ENCODE data around the gene VPS33B.
A peak's percentile ranks its signal among the peaks of the same experiment; 100 is the strongest.
"Not testable (repeated sequence)": the region's sequence is repeated elsewhere in the genome, so short reads cannot be mapped to it uniquely, and the experiment has no call there.

VPS33B gene

GRCh38 chr15:91022075-91022831, at the start of gene VPS33B:
Gene VPS33B, minus strand, starts transcription at chr15:91022594. Its CDS starts 345 bp downstream, at chr15:91022249.
- DNase-seq (ENCODE audit: low spot score), result peak; percentile 83

DNA sequence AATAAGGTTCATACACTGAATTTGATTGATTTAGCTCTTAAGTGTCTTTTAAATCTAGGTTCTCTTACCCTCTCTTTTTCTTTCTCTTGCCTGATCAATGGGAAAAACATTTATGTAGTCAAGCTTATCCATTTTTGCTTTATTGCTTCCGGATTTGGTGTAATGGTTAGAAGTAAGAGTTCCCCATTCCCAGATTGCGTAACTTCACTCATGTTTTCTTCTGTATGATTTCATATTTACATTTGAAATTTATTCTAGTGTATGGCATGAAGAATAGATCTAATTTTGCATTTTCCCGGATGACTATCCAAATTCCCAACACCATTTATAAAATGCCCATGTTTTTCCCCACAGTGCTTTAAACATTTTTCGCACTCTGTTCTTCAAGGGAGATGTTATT, 49.8 kb upstream of the VPS33B start:
- DNase-seq (ENCODE audit: low spot score), result no peak

- no peak for DNase-seq (ENCODE audit: low spot score)
Observed at GRCh38 chr15:91070872-91071271, 48.5 kb upstream of the VPS33B start.

GRCh38 chr15:91068966-91069365, 46.6 kb upstream of the VPS33B start:
- DNase-seq (ENCODE audit: low spot score), result no peak

DNA sequence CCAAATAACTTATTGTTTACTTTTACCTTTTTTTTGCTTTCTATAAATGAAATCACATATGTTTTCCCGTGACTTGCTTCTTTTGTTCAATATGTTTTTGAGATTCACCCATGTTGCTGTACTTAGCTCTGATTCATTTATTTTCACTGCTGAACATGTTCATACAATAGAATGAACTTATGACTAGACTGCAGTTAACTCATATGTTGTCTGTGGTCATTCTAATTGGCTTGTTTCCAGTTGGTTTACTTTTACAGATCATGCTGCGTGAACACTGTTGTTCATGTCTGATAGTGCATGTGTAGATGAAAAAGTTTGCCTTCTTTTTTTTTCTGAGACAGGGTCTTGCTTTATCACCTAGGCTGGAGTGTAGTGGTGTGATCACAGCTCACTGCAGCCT, 46.0 kb upstream of the VPS33B start:
- DNase-seq (ENCODE audit: low spot score), result no peak

- DNase-seq (ENCODE audit: low spot score), result no peak
Observed at GRCh38 chr15:91067036-91067435, 44.6 kb upstream of the VPS33B start.

DNA sequence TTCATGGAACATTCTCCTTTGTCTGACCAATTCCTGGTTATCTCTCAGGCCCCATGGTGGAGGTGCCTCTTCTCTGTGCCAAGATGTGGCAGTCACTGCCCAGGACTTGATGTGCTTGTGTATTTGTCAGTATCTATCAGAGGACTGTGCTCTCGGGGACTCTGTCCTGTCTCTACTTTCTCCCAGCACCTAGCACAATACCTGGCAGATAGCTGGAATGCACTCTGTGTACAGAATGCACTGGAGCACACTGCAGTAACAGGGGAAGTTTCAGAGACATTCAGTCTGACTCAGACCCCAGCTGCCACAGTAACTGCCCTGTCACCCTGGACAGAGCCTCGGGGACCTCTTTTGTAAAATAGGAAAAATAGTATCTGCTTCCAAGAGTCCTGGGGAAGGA, 43.1 kb upstream of the VPS33B start:
- DNase-seq (ENCODE audit: low spot score), result no peak

DNA sequence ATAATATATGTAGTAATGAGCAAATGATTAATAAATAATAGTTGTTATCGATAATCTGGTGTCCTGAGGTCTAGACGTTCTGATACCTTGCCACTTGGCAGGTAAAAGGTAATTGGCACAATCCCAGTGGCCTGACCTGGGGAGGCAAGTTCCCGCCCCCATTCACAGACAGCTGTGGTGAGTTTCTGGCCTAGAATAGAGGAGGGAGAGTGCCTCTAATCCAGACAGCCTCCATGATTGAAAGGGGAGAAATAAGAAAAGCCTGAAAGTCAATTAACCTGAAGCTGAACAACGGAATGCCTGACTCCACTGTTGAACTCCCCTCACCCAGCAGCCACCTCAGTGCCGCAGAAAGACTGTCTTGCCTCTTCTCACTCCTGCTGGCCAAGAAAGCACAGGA, 39.6 kb upstream of the VPS33B start:
- DNase-seq (ENCODE audit: low spot score), result no peak

GRCh38 chr15:91061230-91061629, 38.8 kb upstream of the VPS33B start:
- DNase-seq (ENCODE audit: low spot score), result no peak

GRCh38 chr15:91055548-91056331, 33.3 kb upstream of the VPS33B start:
- peak; percentile 87 for DNase-seq (ENCODE audit: low spot score)

DNA sequence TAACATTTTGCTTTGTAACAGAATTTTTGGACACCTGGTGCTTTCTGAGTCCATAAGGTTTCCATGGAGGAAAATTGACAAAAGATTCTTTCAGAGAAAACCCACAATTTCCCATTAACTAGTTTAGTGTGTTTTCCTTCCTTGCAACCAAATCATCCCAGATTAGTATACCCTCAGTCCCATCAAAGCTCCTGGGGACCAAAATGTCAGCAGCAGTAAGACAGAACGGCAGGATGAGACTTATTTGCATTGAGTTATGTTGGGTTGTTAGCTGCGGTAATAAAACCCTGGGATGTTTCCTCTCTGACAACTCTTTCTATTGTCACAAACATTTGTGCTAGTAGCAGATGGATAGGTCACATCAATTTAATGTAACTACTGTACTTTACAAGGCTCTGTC, 32.4 kb upstream of the VPS33B start:
- no peak for DNase-seq (ENCODE audit: low spot score)

DNA sequence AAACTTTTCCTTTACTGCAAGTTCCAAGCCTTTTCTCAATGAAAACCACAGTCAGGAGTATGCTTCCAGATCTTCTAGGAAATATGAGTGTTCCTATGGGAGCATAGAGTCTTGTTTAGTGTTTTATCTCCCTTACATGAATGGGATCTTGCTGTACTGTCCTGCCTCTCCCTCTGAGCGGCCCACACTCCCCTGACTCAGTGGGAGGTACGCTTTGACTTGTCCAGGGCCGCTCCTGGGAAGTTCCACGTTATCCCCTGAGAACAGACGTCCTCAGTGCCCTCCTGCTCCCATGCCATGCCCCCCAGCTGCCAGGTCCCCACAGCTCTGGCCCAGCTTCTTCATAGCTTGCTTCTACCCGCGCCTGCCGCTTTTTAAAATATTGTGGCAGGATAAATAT, 28.9 kb upstream of the VPS33B start:
- DNase-seq (ENCODE audit: low spot score), result no peak

- no peak for DNase-seq (ENCODE audit: low spot score)
Observed at GRCh38 chr15:91050128-91050455, 27.7 kb upstream of the VPS33B start.

DNA sequence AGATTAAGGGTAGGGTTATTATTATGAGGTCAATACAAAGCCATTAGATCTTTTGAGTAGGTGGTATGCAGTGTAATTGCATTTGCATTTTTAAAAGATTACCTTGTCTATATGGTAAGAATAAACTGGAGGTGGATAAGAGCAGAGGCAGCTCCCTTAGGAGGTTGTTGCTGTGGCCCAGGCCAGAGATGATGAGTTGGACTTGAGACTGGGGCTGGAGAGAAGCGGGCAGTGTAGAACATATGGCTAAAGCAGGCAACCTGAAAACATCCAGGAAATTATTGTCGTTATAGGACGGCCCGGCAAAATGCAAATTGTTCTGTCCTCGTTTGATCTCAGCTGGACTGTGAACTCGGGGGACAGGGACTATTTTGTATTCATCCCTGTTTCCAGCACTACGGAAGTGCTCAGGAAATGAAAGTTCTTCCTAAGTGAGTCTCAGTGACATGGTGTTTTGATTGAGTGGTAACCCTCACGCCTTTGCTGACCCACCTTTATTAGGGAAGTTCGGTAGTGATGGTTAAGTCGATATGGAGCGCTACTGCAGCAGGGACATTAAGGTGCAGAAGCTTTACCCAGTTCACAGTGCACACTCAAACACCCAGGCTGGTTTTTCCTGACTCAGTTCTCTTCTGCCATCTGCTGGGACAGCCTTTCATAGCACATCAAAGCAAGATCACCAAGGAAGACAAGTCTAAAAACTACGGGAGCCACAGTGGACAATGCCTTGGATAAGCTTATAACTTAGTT, 27.2 kb upstream of the VPS33B start:
- DNase-seq (ENCODE audit: low spot score), result peak; percentile 69

DNA sequence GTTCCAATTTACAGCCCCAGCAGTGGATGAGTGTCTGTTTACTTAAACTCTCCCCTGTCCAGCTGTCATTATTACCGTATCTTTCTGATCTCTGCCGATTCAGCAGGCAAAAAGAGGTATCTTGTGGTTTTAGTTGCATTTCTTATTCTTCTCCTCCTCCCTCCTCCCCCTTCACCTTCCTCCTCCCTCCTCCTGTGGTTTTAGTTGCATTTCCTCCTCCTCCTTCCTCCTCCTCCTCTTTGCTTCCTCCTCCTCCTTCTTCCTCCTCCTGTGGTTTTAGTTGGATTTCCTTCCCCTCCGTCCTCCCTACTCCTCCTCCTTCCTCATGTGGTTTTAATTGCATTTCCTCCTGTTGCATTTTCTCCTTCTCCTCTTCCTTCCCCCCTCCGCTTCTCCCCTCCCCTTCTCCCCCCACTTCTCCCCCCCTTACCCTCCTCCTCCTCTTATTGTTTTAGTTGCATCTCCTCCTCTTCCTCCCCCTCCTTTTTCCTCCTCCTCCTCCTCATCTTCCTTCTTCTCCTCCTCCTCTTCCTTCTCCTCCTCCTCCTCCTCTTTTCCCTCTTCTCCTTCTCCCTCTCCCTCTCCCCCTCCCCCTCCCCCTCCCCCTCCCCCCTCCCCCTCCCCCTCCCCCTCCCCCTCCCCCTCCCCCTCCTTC, 25.3 kb upstream of the VPS33B start:
- no peak for DNase-seq (ENCODE audit: low spot score)

DNA sequence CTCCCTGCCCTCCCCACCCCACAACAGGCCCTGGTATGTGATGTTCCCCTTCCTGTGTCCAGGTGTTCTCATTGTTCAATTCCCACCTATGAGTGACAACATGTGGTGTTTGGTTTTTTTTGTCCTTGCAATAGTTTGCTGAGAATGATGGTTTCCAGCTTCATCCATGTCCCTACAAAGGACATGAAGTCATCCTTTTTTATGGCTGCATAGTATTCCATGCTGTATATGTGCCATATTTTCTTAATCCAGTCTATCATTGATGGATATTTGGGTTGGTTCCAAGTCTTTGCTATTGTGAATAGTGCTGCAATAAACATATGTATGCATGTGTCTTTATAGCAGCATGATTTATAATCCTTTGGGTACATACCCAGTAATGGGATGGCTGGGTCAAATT, 23.7 kb upstream of the VPS33B start:
- DNase-seq (ENCODE audit: low spot score), result not testable (repeated sequence)

- DNase-seq (ENCODE audit: low spot score), result no peak
Observed at GRCh38 chr15:91045065-91045464, 22.7 kb upstream of the VPS33B start.

- no peak for DNase-seq (ENCODE audit: low spot score)
Observed at GRCh38 chr15:91043202-91043874, 20.9 kb upstream of the VPS33B start.

- DNase-seq (ENCODE audit: low spot score), result no peak
Observed at GRCh38 chr15:91040856-91041255, 18.5 kb upstream of the VPS33B start.

GRCh38 chr15:91039996-91040395, 17.6 kb upstream of the VPS33B start:
- DNase-seq (ENCODE audit: low spot score), result no peak

DNA sequence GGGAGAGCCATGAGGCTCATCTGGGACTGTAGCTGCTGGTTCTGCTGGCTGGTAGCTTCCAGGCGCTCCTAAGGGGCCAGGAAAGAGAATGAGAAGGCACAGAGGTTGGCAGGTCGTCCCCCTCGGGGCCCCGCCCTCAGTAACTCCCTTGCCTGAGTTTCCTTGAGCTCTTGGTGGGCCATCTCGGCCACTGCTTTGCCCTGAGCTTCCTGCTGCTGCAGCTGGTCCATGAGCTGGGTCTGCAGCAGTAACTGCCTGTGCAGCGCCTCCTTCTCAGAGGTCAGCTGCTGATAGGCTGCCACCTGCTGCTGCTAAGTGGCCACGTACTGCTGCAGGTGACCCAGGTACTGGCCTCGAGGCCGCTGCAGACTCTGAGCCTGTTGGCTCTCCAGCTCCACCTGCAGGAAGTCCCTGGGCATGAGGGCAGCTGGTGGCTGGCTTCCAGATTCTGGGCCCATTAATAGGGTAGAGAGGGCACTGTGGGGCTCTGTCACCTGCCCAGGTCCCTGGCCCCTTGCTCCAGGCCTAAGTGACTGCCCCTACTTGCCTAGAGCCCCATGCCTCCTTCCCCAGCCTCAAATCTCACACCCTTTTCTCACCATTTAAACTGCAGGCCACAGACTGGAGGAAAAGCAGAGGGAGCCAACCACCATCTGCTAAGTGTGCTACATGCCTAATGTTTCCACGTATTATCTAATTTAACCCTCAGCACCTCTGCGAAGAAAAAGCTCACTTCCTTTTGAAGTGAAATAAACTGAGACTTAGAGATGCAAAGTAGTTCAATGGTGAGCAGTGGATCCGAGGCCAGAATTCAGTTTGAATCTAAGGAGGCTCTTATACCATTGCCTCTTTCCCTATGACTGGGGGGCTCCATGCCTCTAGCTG, 10.8 kb upstream of the VPS33B start:
- no peak for DNase-seq (ENCODE audit: low spot score)

Measured in AG08395 (cell line).